ENCODE measurements around the gene PDE4B.
"Not testable (repeated sequence)": the region's sequence is repeated elsewhere in the genome, so short reads cannot be mapped to it uniquely, and the experiment has no call there.

Gene PDE4B

GRCh38 chr1:65994223-65994622 is 201.5 kb downstream of the PDE4B start:
- no peak for DNase-seq (ENCODE audit: low read depth)

GRCh38 chr1:65995336-65995735 is 202.6 kb downstream of the PDE4B start:
- DNase-seq (ENCODE audit: low read depth): no peak

GRCh38 chr1:65995928-65996327 is 203.2 kb downstream of the PDE4B start:
- no peak for DNase-seq (ENCODE audit: low read depth)

GRCh38 chr1:65997693-65998092 is 205.0 kb downstream of the PDE4B start:
- DNase-seq (ENCODE audit: low read depth): no peak

GRCh38 chr1:65998763-65999583 is 206.3 kb downstream of the PDE4B start:
- DNase-seq (ENCODE audit: low read depth): no peak

GRCh38 chr1:66000033-66000637 is 207.4 kb downstream of the PDE4B start:
- no peak for DNase-seq (ENCODE audit: low read depth)

GRCh38 chr1:66003690-66004089 is 211.0 kb downstream of the PDE4B start:
- DNase-seq (ENCODE audit: low read depth): no peak

- not testable (repeated sequence) for DNase-seq (ENCODE audit: low read depth)
Observed at GRCh38 chr1:66006534-66006933, 213.8 kb downstream of the PDE4B start.

- no peak for DNase-seq (ENCODE audit: low read depth)
Observed at GRCh38 chr1:66012106-66012784, 219.6 kb downstream of the PDE4B start.

- no peak for DNase-seq (ENCODE audit: low read depth)
Observed at GRCh38 chr1:66013371-66013770, 220.7 kb downstream of the PDE4B start.

- no peak for DNase-seq (ENCODE audit: low read depth)
Observed at GRCh38 chr1:66022904-66023620, 230.4 kb downstream of the PDE4B start.

- no peak for DNase-seq (ENCODE audit: low read depth)
Observed at GRCh38 chr1:66025188-66025587, 232.5 kb downstream of the PDE4B start.

GRCh38 chr1:66028035-66028434 is 235.3 kb downstream of the PDE4B start:
- no peak for DNase-seq (ENCODE audit: low read depth)

GRCh38 chr1:66033781-66034180 is 241.1 kb downstream of the PDE4B start:
- no peak for DNase-seq (ENCODE audit: low read depth)

- DNase-seq (ENCODE audit: low read depth): no peak
Observed at GRCh38 chr1:66035616-66036245, 243.0 kb downstream of the PDE4B start.

GRCh38 chr1:66041654-66042053 is 249.0 kb downstream of the PDE4B start:
- DNase-seq (ENCODE audit: low read depth): no peak

- DNase-seq (ENCODE audit: low read depth): no peak
Observed at GRCh38 chr1:66043186-66043585, 250.5 kb downstream of the PDE4B start.

GRCh38 chr1:66044912-66045311 is 252.2 kb downstream of the PDE4B start:
- DNase-seq (ENCODE audit: low read depth): no peak

GRCh38 chr1:66046415-66046814 is 253.7 kb downstream of the PDE4B start:
- DNase-seq (ENCODE audit: low read depth): no peak

GRCh38 chr1:66048011-66048410 is 255.3 kb downstream of the PDE4B start:
- DNase-seq (ENCODE audit: low read depth): no peak

GRCh38 chr1:66050123-66050522 is 257.4 kb downstream of the PDE4B start:
- DNase-seq (ENCODE audit: low read depth): no peak

GRCh38 chr1:66050633-66051032 is 257.9 kb downstream of the PDE4B start:
- DNase-seq (ENCODE audit: low read depth): no peak
